Stimulated activated naive CD8-positive, alpha-beta T cell treated with anti-CD3 and anti-CD28 coated beads, Interleukin-15, Interleukin-2, amounts not matched to agents 100 ng/mL and 50 ng/mL, for 24 hours (primary cell): ENCODE results near the gene DGKH.

Source experiments
- H3K27ac Mint-ChIP-seq: one replicate; pipeline ENCODE4 v1.8.0; 2021; ENCODE audit warnings: mild to moderate bottlenecking, mixed read lengths
- H3K27me3 Mint-ChIP-seq: one replicate; pipeline ENCODE4 v1.8.0; 2021; ENCODE audit warnings: mixed read lengths
- H3K36me3 Mint-ChIP-seq: one replicate; pipeline ENCODE4 v1.8.0; 2021; ENCODE audit warnings: low read depth, mixed read lengths
- H3K4me1 Mint-ChIP-seq: one replicate; pipeline ENCODE4 v1.8.0; 2021; ENCODE audit warnings: low read depth, mixed read lengths
- H3K4me3 Mint-ChIP-seq: one replicate; pipeline ENCODE4 v1.8.0; 2021; ENCODE audit warnings: mild to moderate bottlenecking, mixed read lengths
- H3K9me3 Mint-ChIP-seq: one replicate; pipeline ENCODE4 v1.8.0; 2021; ENCODE audit warnings: mixed read lengths

DGKH gene

GRCh38 chr13:42036711-42037110 lies 11.7 kb upstream of the DGKH start:
- peaks cover 3% of the 10 kb centered on the region for H3K36me3 Mint-ChIP-seq
- no peak overlapping the region for H3K27ac Mint-ChIP-seq
- H3K4me3 Mint-ChIP-seq = no peak overlapping the region
- H3K9me3 Mint-ChIP-seq = peaks cover 14% of the 10 kb centered on the region
- peaks cover 23% of the 10 kb centered on the region for H3K4me1 Mint-ChIP-seq
- H3K27me3 Mint-ChIP-seq = peaks cover 14% of the 10 kb centered on the region

GRCh38 chr13:42038661-42039456 lies 9.6 kb upstream of the DGKH start:
- H3K36me3 Mint-ChIP-seq = peaks cover 7% of the 10 kb centered on the region
- H3K9me3 Mint-ChIP-seq = peaks cover 14% of the 10 kb centered on the region
- peaks cover 18% of the 10 kb centered on the region for H3K27me3 Mint-ChIP-seq
- H3K27ac Mint-ChIP-seq = peak overlapping the region; percentile 53
- peak overlapping the region; percentile 82 for H3K4me3 Mint-ChIP-seq
- peaks cover 33% of the 10 kb centered on the region for H3K4me1 Mint-ChIP-seq

- peak overlapping the region; percentile 82 for H3K4me3 Mint-ChIP-seq
- peaks cover 7% of the 10 kb centered on the region for H3K36me3 Mint-ChIP-seq
- peak overlapping the region; percentile 78 for H3K27ac Mint-ChIP-seq
- H3K4me1 Mint-ChIP-seq = peaks cover 33% of the 10 kb centered on the region
- H3K9me3 Mint-ChIP-seq = peaks cover 13% of the 10 kb centered on the region
- H3K27me3 Mint-ChIP-seq = peaks cover 18% of the 10 kb centered on the region
Measured at GRCh38 chr13:42039457-42039945, 8.9 kb upstream of the DGKH start.

DNA sequence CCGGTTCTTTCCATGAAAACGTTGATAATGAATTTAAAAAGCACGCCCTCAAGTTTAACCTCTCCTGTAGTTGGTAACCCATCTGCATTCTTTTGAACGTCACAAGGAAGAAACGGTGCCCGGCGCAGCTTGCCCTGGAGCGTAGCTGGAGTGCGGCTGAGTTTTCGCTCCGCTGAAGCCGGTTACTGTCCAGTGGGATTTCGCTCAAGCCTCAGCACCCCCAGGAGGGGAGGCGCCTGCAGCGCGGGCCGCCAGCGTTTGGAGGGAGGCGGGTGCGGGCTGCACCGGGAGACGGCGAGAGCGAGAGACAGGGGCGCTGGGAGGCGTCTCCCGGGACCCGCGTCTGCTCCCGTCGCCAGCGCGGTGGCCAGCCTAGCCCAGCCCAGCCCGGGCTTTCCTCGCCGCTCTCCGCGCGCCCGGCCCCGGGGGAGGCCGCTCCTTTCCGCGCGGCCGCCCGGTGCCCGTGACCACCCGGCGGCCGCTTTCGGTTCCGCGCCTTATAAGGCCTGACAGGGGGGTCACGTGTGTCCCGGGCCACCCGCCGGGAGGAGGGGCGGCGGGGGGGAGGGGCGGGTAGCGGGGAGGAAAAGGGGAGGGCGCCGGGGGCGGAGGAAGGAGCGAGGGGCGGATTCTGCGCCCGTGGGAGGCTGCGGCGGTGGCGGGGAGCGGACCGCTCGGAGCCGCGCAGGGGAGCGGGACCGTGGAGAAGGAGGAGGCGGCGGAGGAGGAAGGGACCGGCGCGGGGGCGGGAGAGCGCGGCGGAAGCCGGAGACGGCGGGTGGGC lies 8.3 kb upstream of the DGKH start:
- peak overlapping the region; percentile 78 for H3K27ac Mint-ChIP-seq
- peak overlapping the region; percentile 82 for H3K4me3 Mint-ChIP-seq
- H3K27me3 Mint-ChIP-seq = peaks cover 18% of the 10 kb centered on the region
- H3K36me3 Mint-ChIP-seq = peaks cover 7% of the 10 kb centered on the region
- H3K4me1 Mint-ChIP-seq = peaks cover 33% of the 10 kb centered on the region
- peaks cover 10% of the 10 kb centered on the region for H3K9me3 Mint-ChIP-seq

- Mint-ChIP-seq H3K9me3 (peaks cover 7% of the 10 kb centered on the region), H3K36me3 (peaks cover 7% of the 10 kb centered on the region), H3K27me3 (peaks cover 19% of the 10 kb centered on the region), H3K4me1 (peaks cover 33% of the 10 kb centered on the region), H3K4me3 (peak overlapping the region; percentile 91), H3K27ac (no peak overlapping the region)
Measured at GRCh38 chr13:42040730-42041010, 7.8 kb upstream of the DGKH start.

- Mint-ChIP-seq H3K4me1 (peaks cover 33% of the 10 kb centered on the region), H3K4me3 (peak overlapping the region; percentile 91), H3K9me3 (peaks cover 2% of the 10 kb centered on the region), H3K27ac (peak overlapping the region; percentile 86), H3K27me3 (peaks cover 24% of the 10 kb centered on the region), H3K36me3 (peaks cover 7% of the 10 kb centered on the region)
Measured at GRCh38 chr13:42041011-42041683, 7.3 kb upstream of the DGKH start.

DNA sequence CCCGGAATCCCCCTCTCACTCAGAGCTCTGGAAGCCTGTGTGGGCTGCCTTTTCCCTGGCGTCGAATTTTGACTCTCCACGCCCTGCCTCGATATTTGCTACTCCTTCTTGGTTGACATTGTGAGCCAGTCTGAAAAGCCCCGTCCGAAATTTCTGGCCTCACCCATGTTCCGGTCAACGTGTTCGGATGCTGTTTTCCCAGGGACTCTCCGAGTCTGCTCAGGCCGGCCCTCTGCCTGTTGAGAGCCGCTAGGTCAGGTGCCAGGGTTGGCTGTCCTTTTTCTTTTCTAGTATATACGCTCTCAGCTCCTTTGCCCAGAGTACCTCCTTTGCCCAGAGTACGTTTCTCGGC lies 6.8 kb upstream of the DGKH start:
- peak overlapping the region; percentile 86 for H3K27ac Mint-ChIP-seq
- peaks cover 7% of the 10 kb centered on the region for H3K36me3 Mint-ChIP-seq

GRCh38 chr13:42043676-42044075 lies 4.8 kb upstream of the DGKH start:
- no peak overlapping the region for H3K4me3 Mint-ChIP-seq
- H3K4me1 Mint-ChIP-seq = peaks cover 44% of the 10 kb centered on the region
- H3K27ac Mint-ChIP-seq = no peak overlapping the region
- H3K27me3 Mint-ChIP-seq = peaks cover 30% of the 10 kb centered on the region
- no peaks in the 10 kb centered on the region for H3K9me3 Mint-ChIP-seq
- peaks cover 7% of the 10 kb centered on the region for H3K36me3 Mint-ChIP-seq

More for the DNA sequence above, 6.8 kb upstream of the DGKH start:
- peaks cover 36% of the 10 kb centered on the region for H3K4me1 Mint-ChIP-seq
- peaks cover 25% of the 10 kb centered on the region for H3K27me3 Mint-ChIP-seq
- H3K4me3 Mint-ChIP-seq = peak overlapping the region; percentile 91
- H3K9me3 Mint-ChIP-seq = no peaks in the 10 kb centered on the region

GRCh38 chr13:42046448-42046847 lies 2.0 kb upstream of the DGKH start:
- no peak overlapping the region for H3K27ac Mint-ChIP-seq
- H3K27me3 Mint-ChIP-seq = peaks cover 27% of the 10 kb centered on the region
- no peak overlapping the region for H3K4me3 Mint-ChIP-seq
- peaks cover 11% of the 10 kb centered on the region for H3K36me3 Mint-ChIP-seq
- peaks cover 36% of the 10 kb centered on the region for H3K4me1 Mint-ChIP-seq
- H3K9me3 Mint-ChIP-seq = no peaks in the 10 kb centered on the region

DNA sequence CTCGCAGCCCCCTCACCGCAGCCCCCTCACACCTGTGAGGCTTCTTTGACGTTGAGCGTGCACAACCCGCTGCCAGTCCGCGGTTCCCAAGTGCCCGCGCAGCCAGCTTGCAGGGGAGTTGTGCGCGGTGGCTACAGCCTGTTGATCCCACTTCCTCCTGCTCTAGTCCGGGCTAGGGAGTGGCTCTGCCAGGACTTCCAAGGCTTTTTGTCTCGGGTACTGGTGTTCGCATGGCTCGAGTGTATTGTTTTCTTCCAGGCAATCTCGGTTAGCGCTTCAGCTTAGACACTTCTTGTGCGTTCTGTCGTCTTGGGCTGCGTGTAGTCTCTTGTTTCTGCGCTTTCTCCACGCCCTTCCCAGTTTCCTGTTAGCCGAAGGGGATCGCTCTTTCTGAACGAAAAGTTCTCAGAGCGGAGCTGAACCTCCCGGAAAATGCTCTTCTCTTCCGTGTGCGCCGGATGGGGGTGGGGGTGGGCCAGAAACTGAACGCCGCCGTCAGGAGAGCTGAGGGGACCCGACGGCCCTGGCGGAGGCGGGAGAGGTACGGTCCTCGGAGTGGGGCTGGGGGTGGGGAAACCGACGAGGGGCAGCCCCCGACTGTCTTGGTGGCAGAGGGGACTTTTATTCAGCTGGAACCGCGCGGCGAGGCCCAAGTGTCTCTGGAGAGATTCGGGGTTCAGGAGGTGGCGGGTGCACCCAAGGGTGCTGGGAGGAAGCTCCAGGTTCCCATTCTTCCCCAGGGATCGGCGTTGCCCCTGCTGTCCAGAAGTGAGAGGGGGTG lies 697 bp upstream of the DGKH start:
- peaks cover 21% of the 10 kb centered on the region for H3K27me3 Mint-ChIP-seq
- no peaks in the 10 kb centered on the region for H3K9me3 Mint-ChIP-seq
- H3K27ac Mint-ChIP-seq = peak overlapping the region; percentile 77
- peaks cover 12% of the 10 kb centered on the region for H3K36me3 Mint-ChIP-seq
- H3K4me1 Mint-ChIP-seq = peaks cover 24% of the 10 kb centered on the region
- H3K4me3 Mint-ChIP-seq = peak overlapping the region; percentile 88

- H3K4me1 Mint-ChIP-seq = peaks cover 23% of the 10 kb centered on the region
- peak overlapping the region; percentile 68 for H3K27ac Mint-ChIP-seq
- peak overlapping the region; percentile 88 for H3K4me3 Mint-ChIP-seq
- H3K27me3 Mint-ChIP-seq = peaks cover 21% of the 10 kb centered on the region
- no peaks in the 10 kb centered on the region for H3K9me3 Mint-ChIP-seq
- H3K36me3 Mint-ChIP-seq = peaks cover 15% of the 10 kb centered on the region
Measured at GRCh38 chr13:42048684-42049453, 421 bp downstream of the DGKH start.

- Mint-ChIP-seq H3K9me3 (no peaks in the 10 kb centered on the region), H3K4me1 (peaks cover 29% of the 10 kb centered on the region), H3K36me3 (peaks cover 15% of the 10 kb centered on the region), H3K27ac (peak overlapping the region; percentile 6), H3K4me3 (peak overlapping the region; percentile 80), H3K27me3 (peaks cover 21% of the 10 kb centered on the region)
Measured at GRCh38 chr13:42049454-42049813, 986 bp downstream of the DGKH start.

GRCh38 chr13:42054798-42055499 lies 6.5 kb downstream of the DGKH start:
- Mint-ChIP-seq H3K27me3 (no peaks in the 10 kb centered on the region), H3K9me3 (no peaks in the 10 kb centered on the region), H3K4me1 (peaks cover 39% of the 10 kb centered on the region), H3K36me3 (peaks cover 25% of the 10 kb centered on the region), H3K27ac (peak overlapping the region; percentile 52), H3K4me3 (peak overlapping the region; percentile 26)
